CD14-positive monocyte (primary cell): ENCODE results near the gene KIAA0232. TPM values are rescaled to one million over a fixed set of nuclear protein-coding genes. Genes with fewer than 3 reads are reported as not detected.

ENCODE experiments used
- DNase-seq, 3 donors: peaks; one replicate each; pipeline ENCODE4 v3.0.0-alpha.2; 2011 to 2022
- H2AFZ ChIP-seq: 2 replicates; pipeline ENCODE4 v1.6.0; 2012; ENCODE audit warnings: mild to moderate bottlenecking, low read depth, low read length, inconsistent platforms; ENCODE audit not compliant: insufficient read depth, poor library complexity, severe bottlenecking
- H3K27ac ChIP-seq, 2 donors: 1 replicate in 1 of 2; 2 replicates in 1 of 2; pipeline ENCODE4 v1.5.1; 2012 to 2013; ENCODE audit warnings: low read length in 2 of 2, control low read depth in 1 of 2, inconsistent platforms in 1 of 2, low read depth in 1 of 2, mild to moderate bottlenecking in 1 of 2
- H3K27me3 ChIP-seq, 2 donors: one replicate each; pipeline versions ENCODE4 v1.6.0 to v1.6.1; 2011 to 2013; ENCODE audit warnings: low read length in 2 of 2; ENCODE audit not compliant: control insufficient read depth in 2 of 2, insufficient read depth in 2 of 2
- H3K36me3 ChIP-seq, 2 donors: replicated peaks in 1 of 2; 1 replicate in 1 of 2; 2 replicates in 1 of 2; pipeline versions ENCODE4 v1.5.1 to v1.6.1; 2012 to 2013; ENCODE audit warnings: low read length in 2 of 2, control low read depth in 1 of 2, inconsistent platforms in 1 of 2, mild to moderate bottlenecking in 1 of 2; ENCODE audit not compliant: insufficient read depth in 2 of 2, control insufficient read depth in 1 of 2
- H3K4me1 ChIP-seq, 2 donors: 1 replicate in 1 of 2; 2 replicates in 1 of 2; pipeline versions ENCODE4 v1.5.1 to v1.6.1; 2012 to 2013; ENCODE audit warnings: low read length in 2 of 2, control low read depth in 1 of 2, inconsistent platforms in 1 of 2, mild to moderate bottlenecking in 1 of 2, moderate library complexity in 1 of 2; ENCODE audit not compliant: insufficient read depth in 2 of 2, control insufficient read depth in 1 of 2
- H3K4me2 ChIP-seq: replicated peaks from 2 replicates; pipeline ENCODE3; 2012; ENCODE audit warnings: low read length, moderate library complexity, mild to moderate bottlenecking; ENCODE audit not compliant: poor library complexity, severe bottlenecking; ENCODE audit errors: extremely low read depth
- H3K4me3 ChIP-seq, 3 experiments: fragments of 200-600 bp in 1 of 3; sonication (generic) in 1 of 3; replicated peaks in 1 of 3; 1 replicate in 2 of 3; 2 replicates in 1 of 3; pipeline ENCODE4 v1.5.1; 2011 to 2013; ENCODE audit warnings: low read length in 3 of 3, mild to moderate bottlenecking in 3 of 3, control low read depth in 2 of 3, low read depth in 2 of 3, inconsistent platforms in 1 of 3, moderate library complexity in 1 of 3
- H3K79me2 ChIP-seq: 2 replicates; pipeline ENCODE4 v1.6.0; 2012; ENCODE audit warnings: mild to moderate bottlenecking, control low read depth, inconsistent platforms, low read length, moderate library complexity; ENCODE audit not compliant: insufficient read depth
- H3K9ac ChIP-seq: 2 replicates; pipeline ENCODE4 v1.6.0; 2017; ENCODE audit warnings: low read length, mild to moderate bottlenecking; ENCODE audit not compliant: insufficient read depth, poor library complexity, severe bottlenecking
- H3K9me3 ChIP-seq, 2 donors: replicated peaks in 1 of 2; 1 replicate in 1 of 2; 2 replicates in 1 of 2; pipeline versions ENCODE4 v1.5.1 to v1.6.1; 2012 to 2013; ENCODE audit warnings: low read length in 2 of 2, control low read depth in 1 of 2; ENCODE audit not compliant: control insufficient read depth in 1 of 2, insufficient read depth in 1 of 2
- H4K20me1 ChIP-seq: 2 replicates; pipeline ENCODE4 v1.6.0; 2012; ENCODE audit warnings: mild to moderate bottlenecking, low read length, control low read depth, moderate library complexity; ENCODE audit not compliant: insufficient read depth
- H3K27ac Mint-ChIP-seq, 7 donors: one replicate each; pipeline ENCODE4 v1.8.0; 2020; ENCODE audit warnings: mild to moderate bottlenecking in 7 of 7, mixed read lengths in 7 of 7, moderate library complexity in 6 of 7, inconsistent platforms in 2 of 7
- H3K27me3 Mint-ChIP-seq, 3 donors: one replicate each; pipeline ENCODE4 v1.8.0; 2021 to 2022; ENCODE audit warnings: low read depth in 3 of 3, mild to moderate bottlenecking in 3 of 3, mixed read lengths in 3 of 3, moderate library complexity in 3 of 3, inconsistent platforms in 1 of 3
- H3K36me3 Mint-ChIP-seq, 2 donors: one replicate each; pipeline ENCODE4 v1.8.0; 2020; ENCODE audit warnings: mixed read lengths in 2 of 2, inconsistent platforms in 1 of 2, mild to moderate bottlenecking in 1 of 2
- H3K4me1 Mint-ChIP-seq: one replicate; pipeline ENCODE4 v1.8.0; 2020; ENCODE audit warnings: mild to moderate bottlenecking, mixed read lengths
- H3K4me3 Mint-ChIP-seq, 2 donors: one replicate each; pipeline ENCODE4 v1.8.0; 2020; ENCODE audit warnings: mild to moderate bottlenecking in 2 of 2, mixed read lengths in 2 of 2, moderate library complexity in 1 of 2
- H3K9me3 Mint-ChIP-seq, 7 donors: one replicate each; pipeline ENCODE4 v1.8.0; 2020 to 2022; ENCODE audit warnings: mixed read lengths in 7 of 7, mild to moderate bottlenecking in 6 of 7, moderate library complexity in 6 of 7, inconsistent platforms in 2 of 7
- WGBS: methylation state at CpG from one replicate; pipeline ENCODE4 v1.1.5; 2013; ENCODE audit warnings: missing lambda C conversion rate; ENCODE audit not compliant: insufficient coverage; 5-methylcytosine and 5-hydroxymethylcytosine counted together
- intact Hi-C, 2 donors: fragments of 100-400 bp; cut with micrococcal nuclease; formaldehyde crosslinking; loops; one replicate each; pipeline versions ENCODE4 v1.15.0 to v1.15.1; 2023
- polyA plus RNA-seq, 3 donors: library from polyadenylated mRNA; depleted of rRNA in 1 of 3; unstranded in 2 of 3; stranded (reverse) in 1 of 3; fragments of 300-500 nt in 2 of 3; fragments of >200 nt in 1 of 3; fragmentation: Illumina TruSeq in 2 of 3; gene quantifications; 1 replicate in 2 of 3; 2 replicates in 1 of 3; pipeline ENCODE4 v1.2.3, GENCODE V29; 2012 to 2021
- TF ChIP-seq, protein P1 (sequence below): fragments of 200-600 bp; IDR thresholded peaks from one replicate; pipeline ENCODE4 v1.8.0; 2022; ENCODE audit warnings: antibody characterized with exemption, mild to moderate bottlenecking

Gene KIAA0232
- polyA plus RNA-seq, 3 donors: 12.3 to 27.3 (median 20.6) TPM

DNA sequence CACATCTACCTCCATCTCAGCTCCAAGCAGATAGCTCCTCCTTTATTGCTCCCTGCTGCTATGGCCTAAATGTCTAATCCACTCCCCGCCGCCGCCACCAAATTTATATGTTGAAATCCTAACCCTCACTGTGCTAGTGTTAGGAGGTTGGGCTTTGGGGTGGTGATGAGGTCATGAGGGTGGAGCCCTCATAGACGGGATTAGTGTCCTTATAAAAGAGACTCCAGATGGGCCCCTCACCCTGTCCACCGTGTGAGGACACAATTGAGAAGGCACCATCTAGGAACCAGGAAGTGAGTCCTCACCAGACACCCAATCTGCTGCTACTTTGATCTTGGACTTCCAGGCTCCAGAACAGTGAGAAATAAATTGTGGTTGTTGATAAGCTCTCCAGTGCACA lies 113.5 kb downstream of the KIAA0232 start:
- Mint-ChIP-seq H3K9me3 (peaks cover 3 to 19% (median 14%) of the 10 kb centered on the region in 7 donors), H3K4me1 (peaks cover 48% of the 10 kb centered on the region), H3K4me3 (no peak overlapping the region), H3K27me3 (peaks cover 0 to 1% (median 1%) of the 10 kb centered on the region in 3 donors), H3K36me3 (no peaks in the 10 kb centered on the region), H3K27ac (no peak overlapping the region)
- no peak for DNase-seq
- Histone ChIP-seq H3K79me2 (no peaks in the 10 kb centered on the region), H3K4me3 (no peak overlapping the region), H3K4me1 (peaks cover 39 to 44% of the 10 kb centered on the region in 2 donors), H3K36me3 (no peaks in the 10 kb centered on the region), H3K27ac (no peak overlapping the region), H3K4me2 (no peak overlapping the region), H2AFZ (no peak overlapping the region), H3K9ac (no peak overlapping the region), H4K20me1 (no peaks in the 10 kb centered on the region), H3K27me3 (no peaks in the 10 kb centered on the region), H3K9me3 (peaks cover 0 to 9% of the 10 kb centered on the region in 2 donors)
- no CpG with 5 or more reads among the region's 5 CpGs for WGBS
- TF ChIP-seq, protein P1, sequence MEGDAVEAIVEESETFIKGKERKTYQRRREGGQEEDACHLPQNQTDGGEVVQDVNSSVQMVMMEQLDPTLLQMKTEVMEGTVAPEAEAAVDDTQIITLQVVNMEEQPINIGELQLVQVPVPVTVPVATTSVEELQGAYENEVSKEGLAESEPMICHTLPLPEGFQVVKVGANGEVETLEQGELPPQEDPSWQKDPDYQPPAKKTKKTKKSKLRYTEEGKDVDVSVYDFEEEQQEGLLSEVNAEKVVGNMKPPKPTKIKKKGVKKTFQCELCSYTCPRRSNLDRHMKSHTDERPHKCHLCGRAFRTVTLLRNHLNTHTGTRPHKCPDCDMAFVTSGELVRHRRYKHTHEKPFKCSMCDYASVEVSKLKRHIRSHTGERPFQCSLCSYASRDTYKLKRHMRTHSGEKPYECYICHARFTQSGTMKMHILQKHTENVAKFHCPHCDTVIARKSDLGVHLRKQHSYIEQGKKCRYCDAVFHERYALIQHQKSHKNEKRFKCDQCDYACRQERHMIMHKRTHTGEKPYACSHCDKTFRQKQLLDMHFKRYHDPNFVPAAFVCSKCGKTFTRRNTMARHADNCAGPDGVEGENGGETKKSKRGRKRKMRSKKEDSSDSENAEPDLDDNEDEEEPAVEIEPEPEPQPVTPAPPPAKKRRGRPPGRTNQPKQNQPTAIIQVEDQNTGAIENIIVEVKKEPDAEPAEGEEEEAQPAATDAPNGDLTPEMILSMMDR: no peak
- intact Hi-C loops: no loop called here

DNA sequence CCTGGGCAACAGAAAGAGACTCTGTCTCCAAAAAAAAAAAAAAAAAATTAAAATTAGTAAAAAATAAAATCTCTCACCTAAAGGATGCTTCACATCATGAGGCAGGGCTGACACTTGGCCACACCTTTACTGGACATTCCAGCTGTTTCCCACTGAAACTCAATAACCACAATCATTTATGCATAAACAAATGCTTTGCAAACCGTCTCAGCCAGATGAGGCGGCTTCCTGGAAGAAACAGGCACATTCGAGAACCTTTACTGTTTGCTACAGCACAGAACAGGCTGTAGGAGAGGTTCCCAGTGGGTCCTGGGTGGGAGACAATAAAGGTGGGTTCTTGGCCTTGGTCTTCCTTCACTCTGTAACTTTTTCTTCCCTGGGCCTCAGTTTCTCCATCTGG lies 116.2 kb downstream of the KIAA0232 start:
- peaks cover 12 to 17% of the 10 kb centered on the region in 2 donors for H3K4me1 ChIP-seq
- H3K36me3 ChIP-seq: no peaks in the 10 kb centered on the region
- intact Hi-C loops: no loop called here
- H2AFZ ChIP-seq: no peak overlapping the region
- WGBS: no CpG with 5 or more reads among the region's 3 CpGs
- H3K4me2 ChIP-seq: no peak overlapping the region
- no peak overlapping the region for H3K9ac ChIP-seq
- peaks cover 30% of the 10 kb centered on the region for H3K4me1 Mint-ChIP-seq
- H3K9me3 Mint-ChIP-seq: peaks cover 0 to 16% (median 11%) of the 10 kb centered on the region in 7 donors
- no peaks in the 10 kb centered on the region for H3K79me2 ChIP-seq
- no peak overlapping the region for H3K4me3 Mint-ChIP-seq
- H4K20me1 ChIP-seq: no peaks in the 10 kb centered on the region
- no peak for DNase-seq
- TF ChIP-seq, protein P1: no peak
- H3K27me3 ChIP-seq: no peaks in the 10 kb centered on the region
- no peak overlapping the region for H3K4me3 ChIP-seq
- no peak overlapping the region for H3K27ac Mint-ChIP-seq
- H3K27me3 Mint-ChIP-seq: peaks cover 0 to 1% (median 1%) of the 10 kb centered on the region in 3 donors
- no peaks in the 10 kb centered on the region for H3K36me3 Mint-ChIP-seq
- peaks cover 0 to 9% of the 10 kb centered on the region in 2 donors for H3K9me3 ChIP-seq
- no peak overlapping the region for H3K27ac ChIP-seq
